Neural progenitor cell (in vitro differentiated cells): ENCODE results near the gene UACA. TPM values are rescaled to one million over a fixed set of nuclear protein-coding genes. Genes with fewer than 3 reads are reported as not detected.

ENCODE experiments used
- DNase-seq: peaks from one replicate; pipeline ENCODE4 v3.0.0-alpha.2; 2016; ENCODE audit warnings: low spot score
- H2AFZ ChIP-seq: fragments of 200-600 bp; sonication (generic); replicated peaks from 2 replicates; pipeline ENCODE4 v1.6.1; 2016; ENCODE audit warnings: antibody characterized with exemption
- H3F3A ChIP-seq: fragments of 200-600 bp; sonication (generic); 2 replicates; pipeline ENCODE4 v1.6.1; 2016; ENCODE audit warnings: antibody characterized with exemption, low read depth
- H3K27ac ChIP-seq: fragments of 200-600 bp; sonication (generic); 2 replicates; pipeline ENCODE4 v1.5.1; 2016; ENCODE audit warnings: mild to moderate bottlenecking
- H3K27me3 ChIP-seq: fragments of 200-600 bp; sonication (generic); 2 replicates; pipeline ENCODE4 v1.6.1; 2016; ENCODE audit warnings: mild to moderate bottlenecking, moderate library complexity
- H3K36me3 ChIP-seq: fragments of 200-600 bp; sonication (generic); 2 replicates; pipeline ENCODE4 v1.5.1; 2016
- H3K4me1 ChIP-seq: fragments of 200-600 bp; sonication (generic); 2 replicates; pipeline ENCODE4 v1.6.1; 2016; ENCODE audit warnings: mixed run types
- H3K4me2 ChIP-seq: fragments of 200-600 bp; sonication (generic); 2 replicates; pipeline ENCODE4 v1.6.1; 2016
- H3K4me3 ChIP-seq: fragments of 200-600 bp; sonication (generic); 2 replicates; pipeline ENCODE4 v1.5.1; 2016
- H3K79me2 ChIP-seq: fragments of 200-600 bp; sonication (generic); 2 replicates; pipeline ENCODE4 v1.6.1; 2016; ENCODE audit warnings: low read depth
- H3K9ac ChIP-seq: fragments of 200-600 bp; sonication (generic); 2 replicates; pipeline ENCODE4 v1.6.1; 2016
- H3K9me3 ChIP-seq: fragments of 200-600 bp; sonication (generic); 2 replicates; pipeline ENCODE4 v1.5.1; 2016; ENCODE audit warnings: low read depth
- H4K20me1 ChIP-seq: fragments of 200-600 bp; sonication (generic); 2 replicates; pipeline ENCODE4 v1.6.1; 2016; ENCODE audit warnings: low read depth
- H3K27ac Mint-ChIP-seq: 3 replicates; pipeline ENCODE4 v1.8.0; 2021; ENCODE audit warnings: mixed read lengths
- H3K27me3 Mint-ChIP-seq: 2 replicates; pipeline ENCODE4 v1.8.0; 2022; ENCODE audit warnings: low read depth, mild to moderate bottlenecking, inconsistent platforms, moderate library complexity, mixed read lengths; ENCODE audit not compliant: insufficient read depth
- H3K36me3 Mint-ChIP-seq: 3 replicates; pipeline ENCODE4 v1.8.0; 2021; ENCODE audit warnings: mixed read lengths
- H3K4me1 Mint-ChIP-seq: 3 replicates; pipeline ENCODE4 v1.8.0; 2021; ENCODE audit warnings: mixed read lengths
- H3K4me3 Mint-ChIP-seq: 3 replicates; pipeline ENCODE4 v1.8.0; 2021; ENCODE audit warnings: mild to moderate bottlenecking, moderate library complexity, mixed read lengths
- H3K9me3 Mint-ChIP-seq: 3 replicates; pipeline ENCODE4 v1.8.0; 2020; ENCODE audit warnings: mixed read lengths
- CTCF ChIP-seq: fragments of 200-600 bp; sonication (generic); IDR thresholded peaks from 2 replicates; pipeline ENCODE4 v1.5.1; 2017; ENCODE audit warnings: antibody characterized with exemption, mild to moderate bottlenecking
- EZH2 ChIP-seq: fragments of 200-600 bp; sonication (generic); IDR thresholded peaks from 2 replicates; pipeline ENCODE4 v1.6.1; 2017; ENCODE audit warnings: antibody characterized with exemption, mild to moderate bottlenecking, moderate library complexity
- EZH2phosphoT487 ChIP-seq: fragments of 200-600 bp; sonication (generic); IDR thresholded peaks from 2 replicates; pipeline ENCODE4 v1.6.1; 2017; ENCODE audit warnings: antibody characterized with exemption
- total RNA-seq: library from RNA; depleted of rRNA; stranded (reverse); fragments of >200 nt; gene quantifications from 2 replicates; pipeline ENCODE4 v1.2.3, GENCODE V29; 2015; ENCODE audit warnings: low replicate concordance

Gene UACA
- total RNA-seq, 1 donor from 2014 or later = 70.0 TPM

- Histone ChIP-seq H2AFZ (no peak overlapping the region), H3F3A (no peaks in the 10 kb centered on the region), H3K36me3 (no peaks in the 10 kb centered on the region), H3K27me3 (no peaks in the 10 kb centered on the region), H3K79me2 (no peaks in the 10 kb centered on the region), H3K4me1 (no peaks in the 10 kb centered on the region), H3K27ac (no peak overlapping the region), H3K4me2 (no peak overlapping the region), H4K20me1 (no peaks in the 10 kb centered on the region), H3K9ac (no peak overlapping the region), H3K4me3 (no peak overlapping the region), H3K9me3 (no peaks in the 10 kb centered on the region)
- no peak for TF ChIP-seq EZH2phosphoT487
- TF ChIP-seq EZH2 = no peak
- no peak for TF ChIP-seq CTCF
- peaks cover 8% of the 10 kb centered on the region for H3K4me1 Mint-ChIP-seq
- no peaks in the 10 kb centered on the region for H3K27me3 Mint-ChIP-seq
- peaks cover 2% of the 10 kb centered on the region for H3K9me3 Mint-ChIP-seq
- no peaks in the 10 kb centered on the region for H3K36me3 Mint-ChIP-seq
- no peak overlapping the region for H3K27ac Mint-ChIP-seq
- DNase-seq = no peak
- H3K4me3 Mint-ChIP-seq = no peak overlapping the region
Observed at GRCh38 chr15:70615435-70616310, 147.7 kb downstream of the UACA start.

GRCh38 chr15:70614221-70614620 lies 149.1 kb downstream of the UACA start:
- TF ChIP-seq EZH2phosphoT487 (no peak), EZH2 (no peak), CTCF (no peak)
- no peaks in the 10 kb centered on the region for H3K27me3 ChIP-seq
- no peaks in the 10 kb centered on the region for H4K20me1 ChIP-seq
- H3K27me3 Mint-ChIP-seq = no peaks in the 10 kb centered on the region
- no peaks in the 10 kb centered on the region for H3K36me3 ChIP-seq
- H3F3A ChIP-seq = no peaks in the 10 kb centered on the region
- no peak overlapping the region for H3K27ac Mint-ChIP-seq
- no peak overlapping the region for H3K4me3 ChIP-seq
- H3K4me2 ChIP-seq = no peak overlapping the region
- peaks cover 19% of the 10 kb centered on the region for H3K4me1 Mint-ChIP-seq
- H3K9me3 ChIP-seq = no peaks in the 10 kb centered on the region
- H3K27ac ChIP-seq = no peak overlapping the region
- no peak for DNase-seq
- no peaks in the 10 kb centered on the region for H3K79me2 ChIP-seq
- no peaks in the 10 kb centered on the region for H3K9me3 Mint-ChIP-seq
- H3K36me3 Mint-ChIP-seq = no peaks in the 10 kb centered on the region
- H3K9ac ChIP-seq = no peak overlapping the region
- no peak overlapping the region for H3K4me3 Mint-ChIP-seq
- no peaks in the 10 kb centered on the region for H3K4me1 ChIP-seq
- H2AFZ ChIP-seq = no peak overlapping the region

GRCh38 chr15:70613271-70613670 lies 150.1 kb downstream of the UACA start:
- Mint-ChIP-seq H3K4me1 (peaks cover 23% of the 10 kb centered on the region), H3K4me3 (no peak overlapping the region), H3K27ac (no peak overlapping the region), H3K9me3 (no peaks in the 10 kb centered on the region), H3K36me3 (no peaks in the 10 kb centered on the region), H3K27me3 (no peaks in the 10 kb centered on the region)
- Histone ChIP-seq H2AFZ (no peak overlapping the region), H4K20me1 (no peaks in the 10 kb centered on the region), H3K36me3 (no peaks in the 10 kb centered on the region), H3K9me3 (no peaks in the 10 kb centered on the region), H3K27ac (no peak overlapping the region), H3F3A (peaks cover 7% of the 10 kb centered on the region), H3K4me2 (no peak overlapping the region), H3K4me1 (peaks cover 5% of the 10 kb centered on the region), H3K27me3 (no peaks in the 10 kb centered on the region), H3K9ac (no peak overlapping the region), H3K4me3 (no peak overlapping the region), H3K79me2 (no peaks in the 10 kb centered on the region)
- TF ChIP-seq CTCF (no peak), EZH2 (no peak), EZH2phosphoT487 (no peak)
- DNase-seq = no peak
